Activated T-cell treated with anti-CD3 and anti-CD28 coated beads, Interleukin-2, amount 50 U/mL, for 4 hours (primary cell): ENCODE results near the gene ACTMAP. TPM values are rescaled to one million over a fixed set of nuclear protein-coding genes. Genes with fewer than 3 reads are reported as not detected.
A peak's percentile ranks its signal among the peaks of the same experiment; 100 is the strongest.

Source experiments
- ATAC-seq, 2 donors: fragments of 200-7000 bp; cut with Tn5 transposase; one replicate each; pipeline ENCODE4 v1.10.0; 2021
- DNase-seq: peaks from one replicate; pipeline ENCODE4 v3.0.0-alpha.2; 2020
- H3K27me3 Mint-ChIP-seq: one replicate; pipeline ENCODE4 v1.8.0; 2021; ENCODE audit warnings: low read depth, mixed read lengths
- H3K36me3 Mint-ChIP-seq: one replicate; pipeline ENCODE4 v1.8.0; 2022; ENCODE audit warnings: mixed read lengths; ENCODE audit not compliant: insufficient read depth
- H3K4me1 Mint-ChIP-seq: one replicate; pipeline ENCODE4 v1.8.0; 2021; ENCODE audit warnings: low read depth, mixed read lengths
- H3K4me3 Mint-ChIP-seq: one replicate; pipeline ENCODE4 v1.8.0; 2021; ENCODE audit warnings: mild to moderate bottlenecking, moderate library complexity, mixed read lengths
- H3K9me3 Mint-ChIP-seq: one replicate; pipeline ENCODE4 v1.8.0; 2021; ENCODE audit warnings: mixed read lengths
- total RNA-seq, 3 donors: library from RNA; stranded (reverse); gene quantifications; one replicate each; pipeline ENCODE4 v1.2.1, GENCODE V29; 2021

The ACTMAP gene
- total RNA-seq, 3 donors from 2014 or later = 7.4 to 11.4 (median 7.7) TPM

GRCh38 chr19:40713939-40714338 lies 36.3 kb downstream of the ACTMAP start:
- peaks cover 13% of the 10 kb centered on the region for H3K36me3 Mint-ChIP-seq
- DNase-seq (no peak), ATAC-seq (no peak)
- no peaks in the 10 kb centered on the region for H3K27me3 Mint-ChIP-seq
- no peaks in the 10 kb centered on the region for H3K9me3 Mint-ChIP-seq
- H3K4me1 Mint-ChIP-seq = peaks cover 40% of the 10 kb centered on the region
- peak overlapping the region; percentile 89 for H3K4me3 Mint-ChIP-seq

GRCh38 chr19:40709817-40710216 lies 40.5 kb downstream of the ACTMAP start:
- H3K27me3 Mint-ChIP-seq = no peaks in the 10 kb centered on the region
- H3K4me1 Mint-ChIP-seq = peaks cover 14% of the 10 kb centered on the region
- DNase-seq = no peak
- H3K36me3 Mint-ChIP-seq = peaks cover 22% of the 10 kb centered on the region
- H3K9me3 Mint-ChIP-seq = no peaks in the 10 kb centered on the region
- H3K4me3 Mint-ChIP-seq = no peak overlapping the region
- ATAC-seq = no peak

- H3K36me3 Mint-ChIP-seq = peaks cover 30% of the 10 kb centered on the region
- peaks cover 7% of the 10 kb centered on the region for H3K4me1 Mint-ChIP-seq
- no peak for DNase-seq
- H3K27me3 Mint-ChIP-seq = no peaks in the 10 kb centered on the region
- H3K9me3 Mint-ChIP-seq = no peaks in the 10 kb centered on the region
- no peak overlapping the region for H3K4me3 Mint-ChIP-seq
- no peak for ATAC-seq
Measured at GRCh38 chr19:40707615-40708014, 42.7 kb downstream of the ACTMAP start.

- Mint-ChIP-seq H3K4me3 (no peak overlapping the region), H3K4me1 (peaks cover 1% of the 10 kb centered on the region), H3K9me3 (no peaks in the 10 kb centered on the region), H3K36me3 (peaks cover 33% of the 10 kb centered on the region), H3K27me3 (no peaks in the 10 kb centered on the region)
- ATAC-seq = no peak
- DNase-seq = no peak
Measured at GRCh38 chr19:40705950-40706619, 44.2 kb downstream of the ACTMAP start.

- Mint-ChIP-seq H3K4me1 (no peaks in the 10 kb centered on the region), H3K27me3 (no peaks in the 10 kb centered on the region), H3K9me3 (no peaks in the 10 kb centered on the region), H3K4me3 (no peak overlapping the region), H3K36me3 (peaks cover 30% of the 10 kb centered on the region)
- ATAC-seq (no peak), DNase-seq (no peak)
Measured at GRCh38 chr19:40705362-40705651, 45.0 kb downstream of the ACTMAP start.

GRCh38 chr19:40704491-40705361 lies 45.6 kb downstream of the ACTMAP start:
- Mint-ChIP-seq H3K4me3 (no peak overlapping the region), H3K27me3 (no peaks in the 10 kb centered on the region), H3K9me3 (no peaks in the 10 kb centered on the region), H3K4me1 (no peaks in the 10 kb centered on the region), H3K36me3 (peaks cover 30% of the 10 kb centered on the region)
- no peak for ATAC-seq
- DNase-seq = no peak

GRCh38 chr19:40703029-40703755 lies 47.1 kb downstream of the ACTMAP start:
- DNase-seq = no peak
- Mint-ChIP-seq H3K4me1 (no peaks in the 10 kb centered on the region), H3K9me3 (no peaks in the 10 kb centered on the region), H3K4me3 (no peak overlapping the region), H3K27me3 (no peaks in the 10 kb centered on the region), H3K36me3 (peaks cover 24% of the 10 kb centered on the region)
- ATAC-seq = no peak

- ATAC-seq = no peak
- H3K4me3 Mint-ChIP-seq = no peak overlapping the region
Measured at GRCh38 chr19:40702337-40703012, 47.8 kb downstream of the ACTMAP start.

GRCh38 chr19:40701758-40702157 lies 48.5 kb downstream of the ACTMAP start:
- ATAC-seq (no peak), DNase-seq (no peak)
- Mint-ChIP-seq H3K27me3 (no peaks in the 10 kb centered on the region), H3K36me3 (peaks cover 22% of the 10 kb centered on the region), H3K4me3 (no peak overlapping the region), H3K4me1 (no peaks in the 10 kb centered on the region), H3K9me3 (no peaks in the 10 kb centered on the region)

More at GRCh38 chr19:40702337-40703012, 47.8 kb downstream of the ACTMAP start:
- Mint-ChIP-seq H3K27me3 (no peaks in the 10 kb centered on the region), H3K9me3 (no peaks in the 10 kb centered on the region), H3K4me1 (no peaks in the 10 kb centered on the region), H3K36me3 (peaks cover 24% of the 10 kb centered on the region)
- no peak for DNase-seq

GRCh38 chr19:40700083-40700482 lies 50.2 kb downstream of the ACTMAP start:
- Mint-ChIP-seq H3K4me3 (no peak overlapping the region), H3K27me3 (no peaks in the 10 kb centered on the region), H3K9me3 (no peaks in the 10 kb centered on the region), H3K4me1 (no peaks in the 10 kb centered on the region), H3K36me3 (peaks cover 19% of the 10 kb centered on the region)
- no peak for ATAC-seq
- no peak for DNase-seq

GRCh38 chr19:40697007-40697406 lies 53.3 kb downstream of the ACTMAP start:
- Mint-ChIP-seq H3K36me3 (peaks cover 2% of the 10 kb centered on the region), H3K27me3 (no peaks in the 10 kb centered on the region), H3K4me3 (no peak overlapping the region), H3K9me3 (no peaks in the 10 kb centered on the region), H3K4me1 (no peaks in the 10 kb centered on the region)
- no peak for ATAC-seq
- DNase-seq = no peak

- Mint-ChIP-seq H3K4me3 (no peak overlapping the region), H3K27me3 (no peaks in the 10 kb centered on the region), H3K9me3 (no peaks in the 10 kb centered on the region), H3K4me1 (peaks cover 2% of the 10 kb centered on the region), H3K36me3 (no peaks in the 10 kb centered on the region)
- ATAC-seq = no peak
- no peak for DNase-seq
Measured at GRCh38 chr19:40695881-40696280, 54.4 kb downstream of the ACTMAP start.

- no peaks in the 10 kb centered on the region for H3K27me3 Mint-ChIP-seq
- no peaks in the 10 kb centered on the region for H3K9me3 Mint-ChIP-seq
- no peak for ATAC-seq
- H3K4me3 Mint-ChIP-seq = no peak overlapping the region
- DNase-seq = no peak
- H3K36me3 Mint-ChIP-seq = no peaks in the 10 kb centered on the region
- H3K4me1 Mint-ChIP-seq = peaks cover 4% of the 10 kb centered on the region
Measured at GRCh38 chr19:40693896-40694295, 56.4 kb downstream of the ACTMAP start.

- H3K9me3 Mint-ChIP-seq = no peaks in the 10 kb centered on the region
- no peaks in the 10 kb centered on the region for H3K36me3 Mint-ChIP-seq
- no peak for DNase-seq
- no peak for ATAC-seq
- H3K27me3 Mint-ChIP-seq = no peaks in the 10 kb centered on the region
- H3K4me3 Mint-ChIP-seq = no peak overlapping the region
- H3K4me1 Mint-ChIP-seq = peaks cover 4% of the 10 kb centered on the region
Measured at GRCh38 chr19:40693150-40693788, 57.0 kb downstream of the ACTMAP start.
